H1 (cell line): Measurements from ENCODE around the gene VAPB. TPM values are rescaled to one million over a fixed set of nuclear protein-coding genes. Genes with fewer than 3 reads are reported as not detected.

Source experiments
- CTCF ChIA-PET: fragments of 300-600 bp; sonication (Branson Sonifier 250); formaldehyde crosslinking; loops from one replicate; lab custom pipeline; 2021; ENCODE audit not compliant: partially characterized antibody; lab: Charles Lee
- POLR2A ChIA-PET: fragments of 300-600 bp; sonication (Branson Sonifier 250); formaldehyde crosslinking; loops from one replicate; lab custom pipeline; 2021; ENCODE audit warnings: inconsistent platforms; ENCODE audit not compliant: partially characterized antibody; lab: Charles Lee
- DNase-seq, 2 experiments: peaks; one replicate each; pipeline versions ENCODE4 v3.0.0 to v3.0.0-alpha.2; 2010 to 2022; ENCODE audit warnings: low spot score in 2 of 2, low read depth in 1 of 2, mixed read lengths in 1 of 2
- FAIRE-seq: peaks from 2 replicates; lab custom pipeline; 2011; peaks lifted over from hg19 to GRCh38; lab: Jason Lieb, UNC
- H2AFZ ChIP-seq: 2 replicates; pipeline ENCODE4 v1.8.1; 2012; ENCODE audit warnings: low read length, inconsistent platforms
- H2AK5ac ChIP-seq: 2 replicates; pipeline ENCODE4 v1.6.1; 2013; ENCODE audit warnings: low read depth, low read length
- H2BK120ac ChIP-seq: replicated peaks from 2 replicates; pipeline ENCODE3; 2013; ENCODE audit warnings: low read depth, low read length, inconsistent platforms
- H2BK12ac ChIP-seq: 2 replicates; pipeline ENCODE4 v1.6.1; 2013; ENCODE audit warnings: low read depth, low read length
- H2BK15ac ChIP-seq: 2 replicates; pipeline ENCODE4 v1.6.1; 2013; ENCODE audit warnings: low read length
- H2BK20ac ChIP-seq: 2 replicates; pipeline ENCODE4 v1.6.1; 2013; ENCODE audit warnings: low read length
- H2BK5ac ChIP-seq: 2 replicates; pipeline ENCODE4 v1.6.1; 2013; ENCODE audit warnings: low read depth, low read length
- H3K14ac ChIP-seq: 2 replicates; pipeline ENCODE4 v1.6.1; 2013; ENCODE audit warnings: inconsistent platforms; ENCODE audit not compliant: insufficient read length
- H3K18ac ChIP-seq: 2 replicates; pipeline ENCODE4 v1.6.1; 2013; ENCODE audit warnings: low read length; ENCODE audit errors: extremely low read depth
- H3K23ac ChIP-seq: 2 replicates; pipeline ENCODE4 v1.6.1; 2013; ENCODE audit warnings: inconsistent platforms; ENCODE audit not compliant: insufficient read length
- H3K23me2 ChIP-seq: 2 replicates; pipeline ENCODE4 v1.6.1; 2013; ENCODE audit warnings: low read depth, low read length
- H3K27ac ChIP-seq: 2 replicates; pipeline ENCODE4 v1.6.1; 2011; ENCODE audit warnings: low read depth, low read length, inconsistent platforms
- H3K27me3 ChIP-seq, 4 experiments: replicated peaks in 1 of 4; 1 replicate in 1 of 4; 2 replicates in 3 of 4; pipeline versions ENCODE4 v1.6.1 to v1.8.1; 2011 to 2013; ENCODE audit warnings: low read length in 3 of 4, mild to moderate bottlenecking in 3 of 4, inconsistent platforms in 2 of 4, mixed read lengths in 2 of 4, moderate library complexity in 1 of 4; ENCODE audit not compliant: control insufficient read depth in 3 of 4, insufficient read depth in 3 of 4; ENCODE audit errors: extremely low read depth in 1 of 4
- H3K36me3 ChIP-seq, 4 experiments: 2 replicates each; pipeline versions ENCODE4 v1.6.1 to v1.8.1; 2011 to 2013; ENCODE audit warnings: mild to moderate bottlenecking in 4 of 4, low read length in 3 of 4, moderate library complexity in 2 of 4, control low read depth in 1 of 4, inconsistent platforms in 1 of 4; ENCODE audit not compliant: insufficient read depth in 4 of 4, control insufficient read depth in 2 of 4
- H3K4ac ChIP-seq: replicated peaks from 2 replicates; pipeline ENCODE3; 2013; ENCODE audit warnings: low read length, low read depth, mixed read lengths, inconsistent platforms; ENCODE audit not compliant: insufficient read length
- H3K4me1 ChIP-seq, 4 experiments: replicated peaks in 1 of 4; 1 replicate in 1 of 4; 2 replicates in 3 of 4; pipeline versions ENCODE4 v1.6.1 to v1.8.1; 2011 to 2013; ENCODE audit warnings: low read length in 3 of 4, inconsistent platforms in 2 of 4, mixed read lengths in 1 of 4; ENCODE audit not compliant: insufficient read depth in 4 of 4, control insufficient read depth in 3 of 4
- H3K4me2 ChIP-seq, 2 experiments: 2 replicates each; pipeline versions ENCODE4 v1.6.1 to v1.8.1; 2011 to 2013; ENCODE audit warnings: low read depth in 2 of 2, low read length in 2 of 2, control low read depth in 1 of 2, inconsistent platforms in 1 of 2, mild to moderate bottlenecking in 1 of 2; ENCODE audit not compliant: insufficient read depth in 1 of 2
- H3K4me3 ChIP-seq, 4 experiments: fragments of 200-600, 300-600 bp in 1 of 4; sonication (generic), shearing (Covaris generic), sonication (Bioruptor Twin) in 1 of 4; 2 replicates each; pipeline versions ENCODE4 v1.5.1 to v1.8.1; 2011 to 2016; ENCODE audit warnings: low read length in 4 of 4, low read depth in 3 of 4, control low read depth in 2 of 4, inconsistent platforms in 2 of 4, mild to moderate bottlenecking in 2 of 4, mixed read lengths in 1 of 4, moderate library complexity in 1 of 4; ENCODE audit not compliant: insufficient read depth in 2 of 4; ENCODE audit errors: extremely low read depth in 1 of 4
- H3K56ac ChIP-seq: replicated peaks from 2 replicates; pipeline ENCODE3; 2013; ENCODE audit warnings: low read depth, mild to moderate bottlenecking, mixed read lengths, low read length, inconsistent platforms; ENCODE audit not compliant: insufficient read length
- H3K79me1 ChIP-seq: 2 replicates; pipeline ENCODE4 v1.6.1; 2013; ENCODE audit warnings: low read depth, low read length, control low read depth
- H3K79me2 ChIP-seq, 2 experiments: 2 replicates each; pipeline versions ENCODE4 v1.6.1 to v1.8.1; 2012 to 2013; ENCODE audit warnings: low read length in 2 of 2, mild to moderate bottlenecking in 2 of 2, inconsistent platforms in 1 of 2; ENCODE audit not compliant: insufficient read depth in 2 of 2, control insufficient read depth in 1 of 2
- H3K9ac ChIP-seq, 4 experiments: replicated peaks in 1 of 4; 1 replicate in 1 of 4; 2 replicates in 3 of 4; pipeline versions ENCODE4 v1.6.1 to v1.8.1; 2011 to 2013; ENCODE audit warnings: low read depth in 3 of 4, low read length in 3 of 4, control low read depth in 2 of 4, mild to moderate bottlenecking in 2 of 4, moderate library complexity in 2 of 4, inconsistent platforms in 1 of 4; ENCODE audit errors: extremely low read depth in 1 of 4
- H3K9me3 ChIP-seq, 2 experiments: 2 replicates each; pipeline versions ENCODE4 v1.6.1 to v1.8.1; 2012 to 2013; ENCODE audit warnings: mild to moderate bottlenecking in 2 of 2, moderate library complexity in 2 of 2, control low read depth in 1 of 2, inconsistent platforms in 1 of 2, low read depth in 1 of 2, low read length in 1 of 2, mixed read lengths in 1 of 2; ENCODE audit not compliant: insufficient read depth in 2 of 2
- H4K20me1 ChIP-seq, 2 experiments: replicated peaks in 1 of 2; 2 replicates each; pipeline versions ENCODE3 to v1.8.1; 2011 to 2013; ENCODE audit warnings: inconsistent platforms in 2 of 2, low read length in 2 of 2, mild to moderate bottlenecking in 1 of 2; ENCODE audit not compliant: insufficient read depth in 2 of 2, control insufficient read depth in 1 of 2
- H4K5ac ChIP-seq: 2 replicates; pipeline ENCODE4 v1.6.1; 2013; ENCODE audit warnings: low read length, low read depth, mixed read lengths, inconsistent platforms; ENCODE audit not compliant: insufficient read length
- H4K8ac ChIP-seq: 2 replicates; pipeline ENCODE4 v1.8.0; 2013; ENCODE audit warnings: mild to moderate bottlenecking, moderate library complexity, low read length, inconsistent platforms; ENCODE audit not compliant: insufficient read depth; ENCODE audit errors: extremely low read depth
- H4K91ac ChIP-seq: replicated peaks from 2 replicates; pipeline ENCODE3; 2013; ENCODE audit warnings: low read length, mixed read lengths, inconsistent platforms; ENCODE audit not compliant: insufficient read length
- ASH2L ChIP-seq: fragments of 200-600, 300-600 bp; sonication (generic); IDR thresholded peaks from one replicate; pipeline ENCODE4 v1.7.1; 2017; ENCODE audit warnings: low read length
- EGR1 ChIP-seq: IDR thresholded peaks from 2 replicates; pipeline ENCODE4 v1.6.1; 2011; ENCODE audit warnings: low read depth, low read length, borderline replicate concordance
- MAFK ChIP-seq: IDR thresholded peaks from 2 replicates; pipeline ENCODE4 v1.6.1; 2012; ENCODE audit warnings: low read depth, mild to moderate bottlenecking, improper control_type of control experiment, low read length
- POU5F1 ChIP-seq: IDR thresholded peaks from 2 replicates; pipeline ENCODE4 v1.6.1; 2011; ENCODE audit warnings: low read depth, mild to moderate bottlenecking, low read length, moderate library complexity
- RNF2 ChIP-seq: fragments of 200-900, 300-1000 bp; sonication (generic); IDR thresholded peaks from 2 replicates; pipeline ENCODE4 v1.7.1; 2016; ENCODE audit warnings: borderline replicate concordance, low read depth, mild to moderate bottlenecking, antibody characterized with exemption, low read length; ENCODE audit not compliant: poor library complexity, severe bottlenecking; ENCODE audit errors: missing control alignments
- TCF12 ChIP-seq: IDR thresholded peaks from 2 replicates; pipeline ENCODE4 v1.6.1; 2011; ENCODE audit warnings: low read depth, mild to moderate bottlenecking, low read length
- WGBS, 2 experiments: shearing (Covaris generic) in 1 of 2; methylation state at CpG; one replicate each; pipeline versions ENCODE4 v1.1.6 to v1.1.7; 2013 to 2015; ENCODE audit warnings: low lambda C conversion rate in 2 of 2, mixed read lengths in 2 of 2, inconsistent platforms in 1 of 2, low coverage in 1 of 2, missing lambda C conversion rate in 1 of 2; ENCODE audit not compliant: insufficient replicate concordance in 2 of 2, insufficient coverage in 1 of 2, insufficient read length in 1 of 2; ENCODE audit errors: extremely low coverage in 1 of 2, missing lambda C conversion rate in 1 of 2; 5-methylcytosine and 5-hydroxymethylcytosine counted together
- polyA plus RNA-seq, 7 experiments: library from polyadenylated mRNA; depleted of rRNA in 3 of 7; stranded (reverse) in 5 of 7; unstranded in 2 of 7; fragments of >200 nt in 5 of 7; fragments of 200-250 nt in 2 of 7; gene quantifications; 1 replicate in 5 of 7; 2 replicates in 1 of 7; 4 replicates in 1 of 7; pipeline versions ENCODE4 v1.2.1 to v1.2.3, GENCODE V29; 2011 to 2013; ENCODE audit warnings: missing spikeins in 2 of 7, mixed read lengths in 2 of 7
- total RNA-seq: library from RNA; stranded (reverse); fragmentation: NEBNext Ultra II Directional; extraction: Animal tissue kit (Norgen Biotek cat#: 25700); gene quantifications from 2 replicates; pipeline ENCODE4 v1.2.1, GENCODE V29; 2021
- TF ChIP-seq, protein P1 (sequence below): IDR thresholded peaks from 2 replicates; pipeline ENCODE4 v1.6.1; 2011; ENCODE audit warnings: low read length, improper control_type of control experiment
- TF ChIP-seq, protein P2 (sequence below), 3 experiments: IDR thresholded peaks; 1 replicate in 2 of 3; 2 replicates in 1 of 3; pipeline versions ENCODE4 v1.5.1 to v1.6.1; 2011; ENCODE audit warnings: low read length in 3 of 3, mild to moderate bottlenecking in 3 of 3, inconsistent platforms in 2 of 3, low read depth in 1 of 3, moderate library complexity in 1 of 3; ENCODE audit not compliant: insufficient read depth in 1 of 3; ENCODE audit errors: control extremely low read depth in 1 of 3

The VAPB gene
- total and polyA plus RNA-seq, 2 of the 8 experiments (the other 6 are each of a cell fraction or from before 2014, with no cell fraction given) = 24.4 to 62.8 TPM

DNA sequence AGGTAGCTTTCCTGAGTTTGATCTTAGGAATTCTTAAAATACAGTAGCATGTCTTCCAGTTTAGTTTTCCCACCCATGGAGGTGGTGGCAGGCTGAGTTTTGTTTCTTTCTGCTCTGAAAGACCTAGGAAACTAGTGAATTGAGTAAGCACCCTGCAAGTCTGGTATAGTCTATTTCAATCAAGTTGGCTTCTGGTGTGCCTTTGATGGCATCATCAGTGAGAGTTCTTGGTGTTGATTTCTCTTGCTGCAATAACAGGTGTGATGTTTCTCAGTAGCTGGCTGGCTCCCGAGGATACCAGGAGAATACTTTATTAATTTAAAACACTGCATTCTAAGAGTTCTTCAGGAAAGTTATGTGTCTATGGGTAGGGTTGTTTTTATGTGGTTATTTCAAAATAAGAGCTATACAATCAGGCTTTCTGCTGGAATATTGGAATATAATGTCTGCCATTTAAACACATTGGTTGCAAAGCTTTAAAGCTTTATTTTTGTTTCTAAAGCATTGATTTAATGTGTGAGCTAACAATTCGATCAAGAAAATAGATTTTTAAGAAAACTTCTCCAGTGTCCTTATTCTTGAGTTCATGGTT, 19.0 kb downstream of the VAPB start:
- 88% methylated on average over 2 of the region's 2 CpGs; no CpG with 5 or more reads in 1 of the 2 experiments for WGBS, 2 experiments
- H3K4ac ChIP-seq = no peak overlapping the region
- H3K18ac ChIP-seq = no peak overlapping the region
- 0 out of 4 replicates have a peak, but pooled peaks cover 0 to 3% of the 10 kb centered on the region in 2 experiments for H3K9me3 ChIP-seq
- CTCF ChIA-PET = interaction anchor here (0.6 to 0.9 kb wide), 3 partner anchors 74 to 779 kb away, joined by 3 to 4 read pairs (median 3); no protein-coding TSS in a partner anchor
- H2BK120ac ChIP-seq = no peak overlapping the region
- peaks cover 6 to 96% of the 10 kb centered on the region in 2 experiments for H3K79me2 ChIP-seq
- no peak overlapping the region for H3K14ac ChIP-seq
- no peak overlapping the region for H3K23ac ChIP-seq
- no peak overlapping the region for H2AFZ ChIP-seq
- H3K27ac ChIP-seq = no peak overlapping the region
- H3K9ac ChIP-seq = peak overlapping the region in 1 of 4 experiments; percentile 34; a peak in 1 of 7 replicates
- H3K36me3 ChIP-seq = no peaks in the 10 kb centered on the region
- H2BK15ac ChIP-seq = no peak overlapping the region
- DNase-seq (no peak), FAIRE-seq (no peak)
- no peak overlapping the region for H3K4me2 ChIP-seq
- no peak overlapping the region for H2BK20ac ChIP-seq
- H2BK5ac ChIP-seq = no peak overlapping the region
- POLR2A ChIA-PET = interaction anchor here (0.6 kb wide), 1 partner anchor 25 kb away, joined by 3 read pairs; no protein-coding TSS in a partner anchor
- H4K91ac ChIP-seq = no peak overlapping the region
- H3K4me1 ChIP-seq = peaks cover 0 to 4% (median 3%) of the 10 kb centered on the region in 4 experiments; a peak in 3 of 7 replicates
- no peak overlapping the region for H4K8ac ChIP-seq
- peaks cover 2 to 4% of the 10 kb centered on the region in 2 experiments for H4K20me1 ChIP-seq
- no peaks in the 10 kb centered on the region; the same call in 1 of the 2 replicates for H3K23me2 ChIP-seq
- H3K27me3 ChIP-seq = no peaks in the 10 kb centered on the region
- no peak overlapping the region for H2AK5ac ChIP-seq
- no peak overlapping the region for H2BK12ac ChIP-seq
- no peak overlapping the region for H4K5ac ChIP-seq
- no peak overlapping the region for H3K56ac ChIP-seq
- H3K79me1 ChIP-seq = peaks cover 6% of the 10 kb centered on the region; the same call in 1 of the 2 replicates
- no peak overlapping the region for H3K4me3 ChIP-seq
- TF ChIP-seq TCF12 (no peak), POU5F1 (no peak), ASH2L (no peak), EGR1 (no peak), RNF2 (no peak), MAFK (no peak)
- TF ChIP-seq, protein P1, sequence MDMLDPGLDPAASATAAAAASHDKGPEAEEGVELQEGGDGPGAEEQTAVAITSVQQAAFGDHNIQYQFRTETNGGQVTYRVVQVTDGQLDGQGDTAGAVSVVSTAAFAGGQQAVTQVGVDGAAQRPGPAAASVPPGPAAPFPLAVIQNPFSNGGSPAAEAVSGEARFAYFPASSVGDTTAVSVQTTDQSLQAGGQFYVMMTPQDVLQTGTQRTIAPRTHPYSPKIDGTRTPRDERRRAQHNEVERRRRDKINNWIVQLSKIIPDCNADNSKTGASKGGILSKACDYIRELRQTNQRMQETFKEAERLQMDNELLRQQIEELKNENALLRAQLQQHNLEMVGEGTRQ = no peak
- TF ChIP-seq, protein P2, sequence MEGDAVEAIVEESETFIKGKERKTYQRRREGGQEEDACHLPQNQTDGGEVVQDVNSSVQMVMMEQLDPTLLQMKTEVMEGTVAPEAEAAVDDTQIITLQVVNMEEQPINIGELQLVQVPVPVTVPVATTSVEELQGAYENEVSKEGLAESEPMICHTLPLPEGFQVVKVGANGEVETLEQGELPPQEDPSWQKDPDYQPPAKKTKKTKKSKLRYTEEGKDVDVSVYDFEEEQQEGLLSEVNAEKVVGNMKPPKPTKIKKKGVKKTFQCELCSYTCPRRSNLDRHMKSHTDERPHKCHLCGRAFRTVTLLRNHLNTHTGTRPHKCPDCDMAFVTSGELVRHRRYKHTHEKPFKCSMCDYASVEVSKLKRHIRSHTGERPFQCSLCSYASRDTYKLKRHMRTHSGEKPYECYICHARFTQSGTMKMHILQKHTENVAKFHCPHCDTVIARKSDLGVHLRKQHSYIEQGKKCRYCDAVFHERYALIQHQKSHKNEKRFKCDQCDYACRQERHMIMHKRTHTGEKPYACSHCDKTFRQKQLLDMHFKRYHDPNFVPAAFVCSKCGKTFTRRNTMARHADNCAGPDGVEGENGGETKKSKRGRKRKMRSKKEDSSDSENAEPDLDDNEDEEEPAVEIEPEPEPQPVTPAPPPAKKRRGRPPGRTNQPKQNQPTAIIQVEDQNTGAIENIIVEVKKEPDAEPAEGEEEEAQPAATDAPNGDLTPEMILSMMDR (IDR thresholded peaks at IDR 0.05; ENCODE audit: control extremely low read depth in 1 of 3, insufficient read depth in 1 of 3, low read depth in 1 of 3, low read length in 3 of 3) = no peak
